ENCODE results near the gene YWHAB.

- TF ChIP-seq POLR2A (IDR thresholded peaks at IDR 0.05; ENCODE audit: low read length) (no peak), GATA1 (IDR thresholded peaks at IDR 0.05; ENCODE audit: low read depth, low read length) (no peak)
Measured at GRCh38 chr20:44850272-44850671, 35.2 kb upstream of the YWHAB start.

Measured in erythroblast (primary cell).